Measurements from ENCODE around the gene RMND1. TPM values are rescaled to one million over a fixed set of nuclear protein-coding genes. Genes with fewer than 3 reads are reported as not detected.

The RMND1 gene
- total RNA-seq, 1 experiment from 2014 or later: 39.1 TPM

- POLR2A ChIA-PET: no interaction called here
- no peaks in the 10 kb centered on the region for H3K27me3 Mint-ChIP-seq (ENCODE audit: insufficient read depth, unreplicated experiment)
- TF ChIP-seq CTCF (IDR thresholded peaks at IDR 0.05; ENCODE audit: insufficient read depth in 1 of 2, low read depth in 1 of 2, low read length in 1 of 2, severe bottlenecking in 1 of 2, unreplicated experiment in 1 of 2): no peak
- H3K27ac Mint-ChIP-seq (ENCODE audit: unreplicated experiment): peak overlapping the region; percentile 88
- peaks cover 18% of the 10 kb centered on the region for H3K4me1 Mint-ChIP-seq (ENCODE audit: low read depth, unreplicated experiment)
- H3K36me3 ChIP-seq (ENCODE audit: control insufficient read depth, insufficient read depth, low read length): peaks cover 1% of the 10 kb centered on the region; the same call in 1 of the 2 replicates
- no peaks in the 10 kb centered on the region for H3K9me3 Mint-ChIP-seq (ENCODE audit: unreplicated experiment)
- no peaks in the 10 kb centered on the region for H3K9me3 ChIP-seq
- H3K4me3 Mint-ChIP-seq (ENCODE audit: unreplicated experiment): peak overlapping the region; percentile 88
- intact Hi-C loops (cut with micrococcal nuclease; ENCODE audit: unreplicated experiment): no loop called here
- CTCF ChIA-PET: no interaction called here
- H3K4me3 ChIP-seq (ENCODE audit: low read depth, low read length): peak overlapping the region; percentile 72
- peaks cover 17% of the 10 kb centered on the region for H3K4me1 ChIP-seq
- DNase-seq: no peak
- H3K27me3 ChIP-seq (replicated peaks; ENCODE audit: control insufficient read depth, insufficient read depth, low read length): no peaks in the 10 kb centered on the region
- BruUV-seq (replicated peaks): TSS peak; percentile 38
- peaks cover 21% of the 10 kb centered on the region for H3K36me3 Mint-ChIP-seq (ENCODE audit: insufficient read depth, unreplicated experiment)
These were observed 59.5 kb downstream of the RMND1 start for GRCh38 chr6:151392427-151392826.

DNA sequence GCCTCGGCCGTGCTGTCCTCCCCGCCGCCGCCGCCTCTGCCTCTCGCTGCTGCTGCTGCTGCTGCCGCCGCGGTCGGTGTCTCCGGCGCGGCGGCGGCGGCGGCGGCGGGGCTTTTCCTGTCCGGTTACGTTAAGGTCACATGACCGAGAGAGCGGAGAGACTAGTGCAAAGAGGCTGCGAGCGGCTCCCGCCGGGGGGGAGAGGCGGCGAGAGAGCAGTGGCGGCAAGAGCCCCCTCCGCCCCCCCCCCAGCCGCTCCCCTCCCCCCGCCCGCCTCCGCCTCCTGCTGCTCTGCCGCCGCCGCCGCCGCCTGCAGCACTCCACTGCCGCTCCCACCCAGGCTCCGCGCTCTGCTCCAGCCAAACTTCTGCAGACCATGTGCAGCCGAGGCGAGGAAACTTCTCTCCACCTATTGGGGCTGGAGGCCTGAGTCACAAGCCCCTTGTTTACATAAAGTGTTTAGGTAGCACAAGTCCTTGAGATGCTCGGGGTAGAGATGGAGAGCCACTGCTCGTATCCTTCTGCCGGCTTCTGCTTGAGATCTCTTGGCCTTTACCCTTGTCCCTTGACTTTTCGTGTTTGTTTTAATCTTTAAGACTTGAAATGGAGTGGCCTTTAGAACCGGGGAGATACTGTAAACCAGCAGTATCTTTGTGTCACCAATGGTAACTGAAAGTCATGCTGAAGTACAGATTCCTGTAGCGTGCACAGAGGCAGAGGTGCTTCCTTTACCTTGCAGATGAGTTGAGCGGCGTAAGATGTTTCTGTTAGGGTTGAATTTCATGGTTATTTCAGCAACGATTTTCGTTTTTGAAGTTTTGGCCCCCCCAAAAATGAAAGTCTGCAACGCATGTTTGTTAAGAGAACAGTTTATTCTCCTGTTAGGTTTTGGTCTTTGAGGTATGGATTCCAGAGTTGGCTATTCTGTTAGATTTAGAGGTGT is 60.2 kb downstream of the RMND1 start, which contains the start of gene ZBTB2:
Gene ZBTB2 (minus strand): TSS at position 89 of the 943 bp plus-strand sequence. CDS start 17,922 bp downstream, outside the sequence.
- no TSS peak for BruUV-seq (replicated peaks)
- H3K36me3 Mint-ChIP-seq (ENCODE audit: insufficient read depth, unreplicated experiment): peaks cover 16% of the 10 kb centered on the region
- POLR2A ChIA-PET: no interaction called here
- no peaks in the 10 kb centered on the region for H3K9me3 Mint-ChIP-seq (ENCODE audit: unreplicated experiment)
- Histone ChIP-seq H3K4me3 (ENCODE audit: low read depth, low read length) (peak within 1 kb of the TSS; percentile 72), H3K36me3 (ENCODE audit: control insufficient read depth, insufficient read depth, low read length) (peaks cover 1% of the 10 kb centered on the region; the same call in 1 of the 2 replicates), H3K4me1 (peaks cover 17% of the 10 kb centered on the region), H3K27me3 (replicated peaks; ENCODE audit: control insufficient read depth, insufficient read depth, low read length) (no peaks in the 10 kb centered on the region), H3K9me3 (no peaks in the 10 kb centered on the region)
- H3K27me3 Mint-ChIP-seq (ENCODE audit: insufficient read depth, unreplicated experiment): no peaks in the 10 kb centered on the region
- TF ChIP-seq CTCF (IDR thresholded peaks at IDR 0.05; ENCODE audit: insufficient read depth in 1 of 2, low read depth in 1 of 2, low read length in 1 of 2, severe bottlenecking in 1 of 2, unreplicated experiment in 1 of 2): no peak
- H3K4me1 Mint-ChIP-seq (ENCODE audit: low read depth, unreplicated experiment): peaks cover 18% of the 10 kb centered on the region
- peak within 1 kb of the TSS; percentile 88 for H3K27ac Mint-ChIP-seq (ENCODE audit: unreplicated experiment)
- CTCF ChIA-PET: no interaction called here
- intact Hi-C loops (cut with micrococcal nuclease; ENCODE audit: unreplicated experiment): loop anchor here (2.0 kb wide), 1 partner anchor 61 kb away; the partner anchor contains the start of gene RMND1
- DNase-seq: peak; percentile 71 to 80
- peak within 1 kb of the TSS; percentile 88 for H3K4me3 Mint-ChIP-seq (ENCODE audit: unreplicated experiment)

- Mint-ChIP-seq H3K27ac (ENCODE audit: unreplicated experiment) (peak overlapping the region; percentile 88), H3K27me3 (ENCODE audit: insufficient read depth, unreplicated experiment) (no peaks in the 10 kb centered on the region), H3K4me1 (ENCODE audit: low read depth, unreplicated experiment) (peaks cover 18% of the 10 kb centered on the region), H3K36me3 (ENCODE audit: insufficient read depth, unreplicated experiment) (peaks cover 16% of the 10 kb centered on the region), H3K4me3 (ENCODE audit: unreplicated experiment) (peak overlapping the region; percentile 88), H3K9me3 (ENCODE audit: unreplicated experiment) (no peaks in the 10 kb centered on the region)
- Histone ChIP-seq H3K4me3 (ENCODE audit: low read depth, low read length) (peak overlapping the region; percentile 72), H3K36me3 (ENCODE audit: control insufficient read depth, insufficient read depth, low read length) (peaks cover 1% of the 10 kb centered on the region; the same call in 1 of the 2 replicates), H3K9me3 (no peaks in the 10 kb centered on the region), H3K4me1 (peaks cover 17% of the 10 kb centered on the region), H3K27me3 (replicated peaks; ENCODE audit: control insufficient read depth, insufficient read depth, low read length) (no peaks in the 10 kb centered on the region)
- TF ChIP-seq CTCF (IDR thresholded peaks at IDR 0.05; ENCODE audit: insufficient read depth in 1 of 2, low read depth in 1 of 2, low read length in 1 of 2, severe bottlenecking in 1 of 2, unreplicated experiment in 1 of 2): no peak
- ChIA-PET POLR2A (interaction anchor here (0.6 to 1.0 kb wide), 2 partner anchors 842 to 850 kb away, joined by 4 to 8 read pairs; no protein-coding TSS in a partner anchor), CTCF (interaction anchor here (0.6 kb wide), 1 partner anchor 483 kb away, joined by 4 read pairs; no protein-coding TSS in a partner anchor)
- intact Hi-C loops (cut with micrococcal nuclease; ENCODE audit: unreplicated experiment): loop anchor here (2.0 kb wide), 1 partner anchor 62 kb away; the partner anchor contains the start of gene RMND1
- peak; percentile 74 to 78 for DNase-seq
- BruUV-seq (replicated peaks): no TSS peak
These were observed 61.0 kb downstream of the RMND1 start for GRCh38 chr6:151390851-151391470.

All from Caco-2 (cell line).